Umbilical cord (tissue), 2 donors: ENCODE data around the gene STAB2. TPM values are rescaled to one million over a fixed set of nuclear protein-coding genes. Genes with fewer than 3 reads are reported as not detected.

Source experiments
- DNase-seq: peaks from one replicate; pipeline ENCODE4 v3.0.0-alpha.2; 2015; ENCODE audit warnings: low spot score
- total RNA-seq: library from RNA; depleted of rRNA; stranded (reverse); fragments of >200 nt; gene quantifications from one replicate; pipeline ENCODE4 v1.2.3, GENCODE V29; 2014; ENCODE audit warnings: low replicate concordance; ENCODE audit not compliant: insufficient read depth

Gene STAB2
- total RNA-seq, result 2.6 TPM

- DNase-seq, result no peak
Observed at GRCh38 chr12:103586791-103587370, at the start of gene STAB2. Gene STAB2, plus strand, starts transcription at chr12:103587273. Its CDS starts 204 bp downstream, at chr12:103587477.

- no peak for DNase-seq
Observed at GRCh38 chr12:103538397-103538796, 48.7 kb upstream of the STAB2 start.

- DNase-seq, result no peak
Observed at GRCh38 chr12:103540319-103540718, 46.8 kb upstream of the STAB2 start.

- no peak for DNase-seq
Observed at GRCh38 chr12:103542078-103542477, 45.0 kb upstream of the STAB2 start.

GRCh38 chr12:103546959-103547358 is 40.1 kb upstream of the STAB2 start:
- DNase-seq, result no peak

GRCh38 chr12:103547376-103547775 is 39.7 kb upstream of the STAB2 start:
- no peak for DNase-seq

- no peak for DNase-seq
Observed at GRCh38 chr12:103547929-103548328, 39.1 kb upstream of the STAB2 start.

- peak; percentile 69 for DNase-seq
Observed at GRCh38 chr12:103548622-103549601, 38.2 kb upstream of the STAB2 start.

GRCh38 chr12:103556890-103557627 is 30.0 kb upstream of the STAB2 start:
- DNase-seq, result no peak

GRCh38 chr12:103557628-103558010 is 29.5 kb upstream of the STAB2 start:
- no peak for DNase-seq

GRCh38 chr12:103558879-103559278 is 28.2 kb upstream of the STAB2 start:
- peak; percentile 35 for DNase-seq

GRCh38 chr12:103560604-103561101 is 26.4 kb upstream of the STAB2 start:
- peak; percentile 51 for DNase-seq

- DNase-seq, result no peak
Observed at GRCh38 chr12:103561174-103561573, 25.9 kb upstream of the STAB2 start.

- no peak for DNase-seq
Observed at GRCh38 chr12:103566398-103566797, 20.7 kb upstream of the STAB2 start.

- DNase-seq, result no peak
Observed at GRCh38 chr12:103569278-103569677, 17.8 kb upstream of the STAB2 start.

- DNase-seq, result peak; percentile 50
Observed at GRCh38 chr12:103571286-103571685, 15.8 kb upstream of the STAB2 start.

- DNase-seq, result no peak
Observed at GRCh38 chr12:103572312-103573045, 14.6 kb upstream of the STAB2 start.

- DNase-seq, result no peak
Observed at GRCh38 chr12:103573185-103573584, 13.9 kb upstream of the STAB2 start.

GRCh38 chr12:103578926-103579325 is 8.1 kb upstream of the STAB2 start:
- DNase-seq, result no peak

- no peak for DNase-seq
Observed at GRCh38 chr12:103580026-103580425, 7.0 kb upstream of the STAB2 start.

GRCh38 chr12:103583008-103583407 is 4.1 kb upstream of the STAB2 start:
- no peak for DNase-seq
